Measurements from ENCODE around the gene MDH2.

MDH2 gene

GRCh38 chr7:76057813-76058145 lies 9.9 kb downstream of the MDH2 start:
- no peak for TF ChIP-seq REST (IDR thresholded peaks at IDR 0.05; ENCODE audit: insufficient read depth in 1 of 2, low read depth in 2 of 2, low read length in 2 of 2)

GRCh38 chr7:76060842-76061241 lies 12.9 kb downstream of the MDH2 start:
- TF ChIP-seq SIN3A (IDR thresholded peaks at IDR 0.05; ENCODE audit: borderline replicate concordance, insufficient read depth, low read length) (no peak), FOXP2 (optimal IDR thresholded peaks at IDR 0.05; ENCODE audit: borderline replicate concordance, extremely low read depth, extremely low read length, insufficient read depth) (no peak), POLR2AphosphoS5 (IDR thresholded peaks at IDR 0.05; ENCODE audit: low read depth, low read length) (no peak), REST (IDR thresholded peaks at IDR 0.05; ENCODE audit: insufficient read depth in 1 of 2, low read depth in 2 of 2, low read length in 2 of 2) (no peak), TAF1 (IDR thresholded peaks at IDR 0.05; ENCODE audit: borderline replicate concordance, insufficient read depth, low read length) (no peak)

- TF ChIP-seq TAF1 (IDR thresholded peaks at IDR 0.05; ENCODE audit: borderline replicate concordance, insufficient read depth, low read length): no peak
Observed at GRCh38 chr7:76062254-76062653, 14.3 kb downstream of the MDH2 start.

- TF ChIP-seq POLR2AphosphoS5 (IDR thresholded peaks at IDR 0.05; ENCODE audit: low read depth, low read length): no peak
- no peak for TF ChIP-seq TAF1 (IDR thresholded peaks at IDR 0.05; ENCODE audit: borderline replicate concordance, insufficient read depth, low read length)
- TF ChIP-seq SIN3A (IDR thresholded peaks at IDR 0.05; ENCODE audit: borderline replicate concordance, insufficient read depth, low read length): no peak
- no peak for TF ChIP-seq REST (IDR thresholded peaks at IDR 0.05; ENCODE audit: insufficient read depth in 1 of 2, low read depth in 2 of 2, low read length in 2 of 2)
- TF ChIP-seq FOXP2 (optimal IDR thresholded peaks at IDR 0.05; ENCODE audit: borderline replicate concordance, extremely low read depth, extremely low read length, insufficient read depth): no peak
Observed at GRCh38 chr7:76063114-76063513, 15.2 kb downstream of the MDH2 start.

GRCh38 chr7:76063525-76063924 lies 15.6 kb downstream of the MDH2 start:
- TF ChIP-seq REST (IDR thresholded peaks at IDR 0.05; ENCODE audit: insufficient read depth in 1 of 2, low read depth in 2 of 2, low read length in 2 of 2) (no peak), FOXP2 (optimal IDR thresholded peaks at IDR 0.05; ENCODE audit: borderline replicate concordance, extremely low read depth, extremely low read length, insufficient read depth) (no peak), SIN3A (IDR thresholded peaks at IDR 0.05; ENCODE audit: borderline replicate concordance, insufficient read depth, low read length) (no peak), TAF1 (IDR thresholded peaks at IDR 0.05; ENCODE audit: borderline replicate concordance, insufficient read depth, low read length) (no peak), POLR2AphosphoS5 (IDR thresholded peaks at IDR 0.05; ENCODE audit: low read depth, low read length) (no peak)
